ENCODE measurements around the gene TAP2. TPM values are rescaled to one million over a fixed set of nuclear protein-coding genes. Genes with fewer than 3 reads are reported as not detected.

Gene TAP2
- total RNA-seq, 2 experiments from 2014 or later = 96.4 to 108 TPM

DNA sequence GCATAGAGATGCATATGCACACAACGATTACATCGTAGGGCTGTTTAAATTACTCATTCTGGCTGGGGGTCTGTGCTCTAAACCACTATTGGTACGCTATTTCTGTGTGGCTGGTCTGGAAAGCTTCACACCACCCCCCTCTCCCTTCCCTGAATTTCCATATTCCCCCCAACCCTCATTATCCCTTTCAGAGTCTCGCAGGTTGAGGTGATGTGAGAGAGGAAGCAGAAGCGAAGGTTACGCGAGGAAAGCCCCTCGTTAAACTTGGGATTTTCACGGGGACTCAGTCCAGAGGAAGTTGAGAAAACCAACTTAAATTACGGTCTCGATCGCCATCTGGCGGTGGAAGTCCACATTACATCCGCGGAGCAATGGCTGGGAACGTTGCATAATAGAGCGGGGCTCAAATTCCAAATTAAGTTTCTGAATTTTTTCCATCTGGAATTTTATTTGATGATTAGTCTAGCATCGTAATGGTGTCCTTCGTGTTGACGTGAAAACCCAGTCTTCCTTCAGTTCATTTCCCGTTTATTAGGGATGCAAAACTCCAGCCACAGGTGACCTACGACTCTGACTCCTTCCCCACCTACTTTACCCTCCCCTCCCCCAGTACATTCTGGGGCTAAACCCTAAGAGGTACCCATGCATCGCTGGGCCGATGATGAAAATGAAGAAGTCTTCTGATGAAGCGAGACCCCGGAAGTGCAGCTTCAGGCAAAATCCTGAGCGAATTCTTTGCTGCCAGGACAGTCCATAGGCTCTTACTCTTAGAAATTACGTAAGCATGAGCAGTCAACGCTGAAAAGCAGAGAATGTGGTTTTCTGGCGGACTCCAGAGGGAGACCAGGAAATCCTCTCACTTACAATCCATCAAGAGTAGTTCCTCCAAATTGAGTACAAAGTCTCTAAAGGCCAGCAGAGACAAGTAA lies 41.4 kb downstream of the TAP2 start:
- DNase-seq (ENCODE audit: low spot score) = peak; percentile 85
- Histone ChIP-seq H3K9me2 (ENCODE audit: insufficient read depth, low read length) (no peaks in the 10 kb centered on the region), H2AFZ (ENCODE audit: low read length) (peak overlapping the region; percentile 98), H3K79me2 (ENCODE audit: insufficient read depth, low read depth, low read length) (no peaks in the 10 kb centered on the region), H4K20me1 (ENCODE audit: insufficient read depth, low read length) (no peaks in the 10 kb centered on the region), H3K4me2 (ENCODE audit: low read length) (peak overlapping the region; percentile 69), H3K27ac (ENCODE audit: low read depth, low read length, poor library complexity, severe bottlenecking) (peak overlapping the region; percentile 57), H3K9me3 (ENCODE audit: low read length) (peaks cover 23% of the 10 kb centered on the region; the same call in 1 of the 2 replicates), H3K4me3 (ENCODE audit: low read depth, low read length, poor library complexity, severe bottlenecking) (peak overlapping the region; percentile 44), H3K4me1 (ENCODE audit: insufficient read depth, low read length, poor library complexity, severe bottlenecking) (peaks cover 34% of the 10 kb centered on the region), H3K36me3 (ENCODE audit: insufficient read depth, low read length) (peaks cover 12% of the 10 kb centered on the region; the same call in 1 of the 2 replicates)
- TF ChIP-seq, protein P1, sequence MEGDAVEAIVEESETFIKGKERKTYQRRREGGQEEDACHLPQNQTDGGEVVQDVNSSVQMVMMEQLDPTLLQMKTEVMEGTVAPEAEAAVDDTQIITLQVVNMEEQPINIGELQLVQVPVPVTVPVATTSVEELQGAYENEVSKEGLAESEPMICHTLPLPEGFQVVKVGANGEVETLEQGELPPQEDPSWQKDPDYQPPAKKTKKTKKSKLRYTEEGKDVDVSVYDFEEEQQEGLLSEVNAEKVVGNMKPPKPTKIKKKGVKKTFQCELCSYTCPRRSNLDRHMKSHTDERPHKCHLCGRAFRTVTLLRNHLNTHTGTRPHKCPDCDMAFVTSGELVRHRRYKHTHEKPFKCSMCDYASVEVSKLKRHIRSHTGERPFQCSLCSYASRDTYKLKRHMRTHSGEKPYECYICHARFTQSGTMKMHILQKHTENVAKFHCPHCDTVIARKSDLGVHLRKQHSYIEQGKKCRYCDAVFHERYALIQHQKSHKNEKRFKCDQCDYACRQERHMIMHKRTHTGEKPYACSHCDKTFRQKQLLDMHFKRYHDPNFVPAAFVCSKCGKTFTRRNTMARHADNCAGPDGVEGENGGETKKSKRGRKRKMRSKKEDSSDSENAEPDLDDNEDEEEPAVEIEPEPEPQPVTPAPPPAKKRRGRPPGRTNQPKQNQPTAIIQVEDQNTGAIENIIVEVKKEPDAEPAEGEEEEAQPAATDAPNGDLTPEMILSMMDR (conservative IDR thresholded peaks at IDR 0.05; ENCODE audit: low read length) = peak; percentile 97
- TF ChIP-seq EZH2phosphoT487 (IDR thresholded peaks at IDR 0.05; ENCODE audit: borderline replicate concordance, low read depth, low read length) = no peak
- ChIA-PET POLR2A (interaction anchor here (0.5 to 1.7 kb wide), 9 partner anchors 12 to 543 kb away, joined by 3 to 7 read pairs (median 3); partner anchors contain the start of genes HLA-DOB and TAP2), CTCF (ENCODE audit: unreplicated experiment) (interaction anchor here (0.5 to 1.3 kb wide), 2 partner anchors 57 to 71 kb away, joined by 4 to 7 read pairs; partner anchors contain the start of gene PSMB9)
- intact Hi-C loops (cut with micrococcal nuclease; ENCODE audit: unreplicated experiment) = loop anchor here (1.0 to 5.0 kb wide), 4 partner anchors 41 to 550 kb away; partner anchors contain the start of gene TAP2
- BruUV-seq (replicated peaks) = no TSS peak

DNA sequence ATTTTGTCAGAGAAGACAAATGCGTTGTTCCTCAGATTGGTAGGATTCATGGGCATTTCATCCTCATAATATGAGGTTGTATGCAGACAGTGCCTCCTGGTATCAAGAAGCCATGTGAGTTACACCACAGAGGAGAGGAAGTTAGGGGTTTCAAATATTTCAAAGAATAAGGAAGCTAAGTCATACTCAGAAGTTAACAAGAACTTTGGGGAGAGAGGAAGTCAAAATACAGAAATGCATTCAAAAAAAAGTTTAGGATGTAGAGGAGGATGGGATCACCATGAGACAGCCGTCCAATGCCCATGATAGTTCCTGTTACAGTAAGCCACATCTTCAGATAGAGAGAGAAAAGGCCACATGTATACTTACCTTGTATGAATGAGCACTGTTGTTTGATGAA lies 44.0 kb downstream of the TAP2 start:
- no peak for TF ChIP-seq EZH2phosphoT487 (IDR thresholded peaks at IDR 0.05; ENCODE audit: borderline replicate concordance, low read depth, low read length)
- TF ChIP-seq, protein P1 (conservative IDR thresholded peaks at IDR 0.05; ENCODE audit: low read length) = no peak
- Histone ChIP-seq H4K20me1 (ENCODE audit: insufficient read depth, low read length) (no peaks in the 10 kb centered on the region), H3K9me3 (ENCODE audit: low read length) (peaks cover 17% of the 10 kb centered on the region; the same call in 1 of the 2 replicates), H2AFZ (ENCODE audit: low read length) (peak overlapping the region; percentile 48; the same call in 1 of the 2 replicates), H3K79me2 (ENCODE audit: insufficient read depth, low read depth, low read length) (no peaks in the 10 kb centered on the region), H3K36me3 (ENCODE audit: insufficient read depth, low read length) (peaks cover 12% of the 10 kb centered on the region; the same call in 1 of the 2 replicates), H3K4me3 (ENCODE audit: low read depth, low read length, poor library complexity, severe bottlenecking) (no peak overlapping the region), H3K4me2 (ENCODE audit: low read length) (no peak overlapping the region), H3K9me2 (ENCODE audit: insufficient read depth, low read length) (no peaks in the 10 kb centered on the region), H3K27ac (ENCODE audit: low read depth, low read length, poor library complexity, severe bottlenecking) (no peak overlapping the region), H3K4me1 (ENCODE audit: insufficient read depth, low read length, poor library complexity, severe bottlenecking) (peaks cover 28% of the 10 kb centered on the region)
- CTCF ChIA-PET (ENCODE audit: unreplicated experiment) = no interaction called here
- intact Hi-C loops (cut with micrococcal nuclease; ENCODE audit: unreplicated experiment) = no loop called here
- POLR2A ChIA-PET = interaction anchor here (1.2 kb wide), 1 partner anchor 18 kb away, joined by 3 read pairs; no protein-coding TSS in a partner anchor
- BruUV-seq (replicated peaks) = no TSS peak
- DNase-seq (ENCODE audit: low spot score) = no peak
